ENCODE results near the gene SLC7A6. TPM values are rescaled to one million over a fixed set of nuclear protein-coding genes. Genes with fewer than 3 reads are reported as not detected.

The SLC7A6 gene
- total and polyA plus RNA-seq, 2 of the 13 experiments (the other 11 are each of a cell fraction or from before 2014, with no cell fraction given), result 35.8 to 70.8 TPM

- TF ChIP-seq RAD51 (IDR thresholded peaks at IDR 0.05; ENCODE audit: borderline replicate concordance) (no peak), ZNF800 (CRISPR knock-in tag; IDR thresholded peaks at IDR 0.05) (no peak), HOXA9 (CRISPR knock-in tag; IDR thresholded peaks at IDR 0.05; ENCODE audit: borderline replicate concordance) (no peak), ZBTB21 (CRISPR knock-in tag; IDR thresholded peaks at IDR 0.05) (peak; percentile 40; the same call in 1 of the 2 replicates), FOXA3 (CRISPR knock-in tag; IDR thresholded peaks at IDR 0.05) (peak; percentile 96), ZNF605 (CRISPR knock-in tag; IDR thresholded peaks at IDR 0.05) (peak; percentile 86), ATAD3A (CRISPR knock-in tag; IDR thresholded peaks at IDR 0.05) (no peak), BRD4 (CRISPR knock-in tag; IDR thresholded peaks at IDR 0.05) (no peak), EEA1 (CRISPR knock-in tag; IDR thresholded peaks at IDR 0.05; ENCODE audit: borderline replicate concordance) (no peak), USF2 (IDR thresholded peaks at IDR 0.05; ENCODE audit: low read depth, low read length) (no peak), USF2 (CRISPR knock-in tag; IDR thresholded peaks at IDR 0.05; ENCODE audit: borderline replicate concordance) (no peak; the same call in 1 of the 2 replicates), ZNF503 (CRISPR knock-in tag; IDR thresholded peaks at IDR 0.05) (peak; percentile 91; the same call in 1 of the 2 replicates), RERE (CRISPR knock-in tag; IDR thresholded peaks at IDR 0.05; ENCODE audit: low read depth) (peak; percentile 92), ZNF414 (CRISPR knock-in tag; IDR thresholded peaks at IDR 0.05) (peak; percentile 82)
Measured at GRCh38 chr16:68265078-68265920, 973 bp downstream of the SLC7A6 start (continued).
